NCI-H524 (cell line): Measurements from ENCODE around the gene TGFBR1.

Source experiments
- DNase-seq, 2 experiments: peaks; one replicate each; lab custom pipeline; 2025; lab: John Stamatoyannopoulos, UW

Gene TGFBR1

DNA sequence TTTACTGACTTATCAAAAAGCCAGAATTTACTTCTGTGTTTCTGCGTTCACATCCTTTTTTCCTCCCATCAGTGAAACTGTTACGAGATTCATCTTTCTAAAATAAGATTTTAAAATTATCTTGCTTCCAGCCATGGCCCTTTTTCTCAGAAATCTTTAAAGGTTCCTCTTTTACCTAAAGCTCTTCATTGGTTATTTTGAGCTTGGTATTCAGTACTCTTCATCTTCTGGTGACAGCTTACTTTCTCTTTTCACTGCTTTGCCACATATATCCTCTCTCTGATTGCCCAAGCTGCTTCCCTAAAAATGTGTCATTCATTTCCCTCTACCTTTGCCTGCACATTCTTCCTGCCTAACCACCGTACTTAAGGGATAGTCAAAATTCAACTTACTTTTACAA lies 32.3 kb downstream of the TGFBR1 start:
- DNase-seq: no peak

DNA sequence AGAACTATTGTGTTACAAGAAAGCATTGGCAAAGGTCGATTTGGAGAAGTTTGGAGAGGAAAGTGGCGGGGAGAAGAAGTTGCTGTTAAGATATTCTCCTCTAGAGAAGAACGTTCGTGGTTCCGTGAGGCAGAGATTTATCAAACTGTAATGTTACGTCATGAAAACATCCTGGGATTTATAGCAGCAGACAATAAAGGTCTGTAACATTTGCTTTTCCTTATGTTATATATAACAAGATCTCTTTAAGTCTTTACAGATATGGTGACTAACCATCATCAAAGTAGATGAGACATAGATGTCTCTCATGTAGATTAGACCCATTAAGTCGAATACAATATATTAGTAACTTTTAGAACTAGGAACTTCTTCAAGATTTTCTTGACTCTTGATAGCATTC lies 33.0 kb downstream of the TGFBR1 start:
- no peak for DNase-seq

DNA sequence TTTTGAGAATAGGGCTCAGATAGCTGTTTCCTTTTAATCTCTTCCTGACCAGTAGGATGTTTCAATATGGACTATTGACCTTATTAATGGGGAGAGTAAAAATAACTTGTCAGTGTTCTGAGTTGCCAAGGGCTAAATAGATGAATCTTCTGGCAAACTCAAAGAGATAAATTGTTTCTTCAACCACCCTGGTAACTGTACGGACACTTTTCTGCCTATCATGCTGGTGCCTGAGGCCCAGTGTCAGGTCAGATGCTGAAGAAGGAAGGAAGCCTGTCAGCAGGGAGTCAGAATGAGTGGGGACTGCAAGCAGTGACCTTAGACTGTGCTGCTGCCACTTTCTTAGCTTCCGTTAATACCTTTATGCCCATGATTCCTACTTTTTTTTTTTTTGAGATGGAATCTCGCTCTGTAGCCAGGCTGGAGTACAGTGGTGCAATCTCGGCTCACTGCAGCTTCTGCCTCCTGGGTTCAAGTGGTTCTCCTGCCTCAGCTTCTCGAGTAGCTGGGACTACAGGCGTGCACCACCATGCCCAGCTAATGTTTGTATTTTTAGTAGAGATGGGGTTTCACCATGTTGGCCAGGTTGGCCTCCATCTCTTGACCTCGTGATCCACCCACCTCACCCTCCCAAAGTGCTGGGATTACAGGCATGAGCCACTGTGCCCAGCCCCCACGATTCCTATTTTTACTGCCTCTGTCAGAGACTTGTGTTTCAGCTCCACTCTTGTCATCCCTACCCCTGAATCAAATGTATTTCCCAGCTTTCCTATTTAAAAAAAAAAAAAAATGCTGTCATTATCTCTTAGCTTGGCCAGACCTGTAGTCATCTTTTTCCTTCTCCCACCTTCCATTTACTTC lies 33.7 kb downstream of the TGFBR1 start:
- no peak for DNase-seq

DNA sequence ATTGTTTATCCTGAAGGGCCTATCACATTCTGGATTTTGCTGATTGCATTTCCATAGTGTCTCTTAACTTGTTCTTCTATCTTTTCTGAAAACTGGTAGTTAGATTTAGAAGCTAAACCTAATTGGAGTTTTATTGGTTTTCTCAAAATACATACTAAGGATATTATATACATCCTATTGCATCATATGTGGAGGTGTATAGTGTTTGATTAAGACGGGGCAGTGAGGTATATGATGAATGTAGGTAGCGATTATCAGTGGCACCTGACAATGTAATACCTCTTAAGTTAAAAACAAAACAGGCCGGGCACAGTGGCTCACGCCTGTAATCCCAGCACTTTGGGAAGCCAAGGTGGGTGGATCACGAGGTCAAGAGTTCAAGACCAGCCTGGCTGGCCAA lies 35.0 kb downstream of the TGFBR1 start:
- DNase-seq: no peak

DNA sequence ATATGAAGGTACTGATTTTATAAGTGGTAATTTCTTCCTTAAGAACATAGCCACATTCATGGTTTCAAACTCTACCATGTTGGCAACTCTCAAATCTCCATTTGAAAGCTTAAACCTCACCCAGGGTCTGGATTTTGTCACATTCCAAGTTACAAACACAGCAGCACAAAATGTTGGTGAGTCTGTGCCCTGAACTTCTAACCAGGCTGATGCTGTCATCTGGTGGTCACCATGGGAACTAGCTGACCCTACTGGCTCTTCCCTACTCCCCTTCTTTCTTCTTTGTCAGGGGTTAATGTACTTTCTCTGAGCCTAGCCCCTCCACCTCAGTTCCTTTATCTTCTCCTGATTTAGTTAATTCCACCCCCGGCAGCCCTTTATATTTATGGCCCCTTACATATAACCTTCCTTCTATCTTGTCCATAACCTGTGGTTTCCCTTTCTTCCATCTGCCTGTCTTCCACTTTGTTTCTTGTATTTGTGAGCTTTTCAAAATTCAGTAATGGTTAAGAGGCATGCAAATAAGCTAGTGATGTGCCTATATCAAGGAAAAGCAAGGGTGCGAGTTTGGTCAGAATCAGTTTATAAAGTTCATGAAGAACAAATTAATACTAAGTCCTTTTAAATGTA lies 35.9 kb downstream of the TGFBR1 start:
- DNase-seq: peak in 1 of 2 experiments; percentile 60

DNA sequence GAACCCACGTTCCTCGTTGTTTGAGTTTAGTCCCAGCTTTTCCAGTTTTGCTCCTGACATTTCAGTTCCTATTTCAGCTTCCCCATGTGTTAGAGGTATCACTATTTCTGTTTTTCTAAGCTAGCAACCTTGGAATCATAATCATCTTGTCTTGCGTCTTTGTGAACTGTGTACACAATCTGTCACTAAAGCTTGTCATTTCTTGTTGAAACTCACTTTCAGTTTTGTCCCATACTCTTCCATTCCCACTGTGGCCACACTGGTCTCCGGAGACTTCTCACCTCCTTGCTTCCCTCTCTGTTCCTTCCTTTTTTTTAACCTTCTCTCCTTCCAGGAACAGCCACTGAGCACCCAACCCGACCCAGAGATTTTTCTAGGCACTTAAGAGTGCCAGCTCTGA lies 36.9 kb downstream of the TGFBR1 start:
- DNase-seq: no peak

DNA sequence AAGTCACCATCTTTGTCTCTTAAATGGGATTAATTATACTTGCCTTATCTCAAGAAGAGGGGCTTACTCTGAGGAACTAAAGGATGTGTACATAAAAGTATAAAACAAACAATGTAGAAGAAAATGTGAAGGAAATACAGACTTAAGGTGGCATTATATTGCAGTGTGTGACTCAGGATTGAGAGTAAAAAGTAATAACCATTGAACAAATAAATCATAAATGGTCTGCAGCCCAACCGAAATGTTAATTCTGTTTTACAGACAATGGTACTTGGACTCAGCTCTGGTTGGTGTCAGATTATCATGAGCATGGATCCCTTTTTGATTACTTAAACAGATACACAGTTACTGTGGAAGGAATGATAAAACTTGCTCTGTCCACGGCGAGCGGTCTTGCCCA lies 37.4 kb downstream of the TGFBR1 start:
- no peak for DNase-seq

DNA sequence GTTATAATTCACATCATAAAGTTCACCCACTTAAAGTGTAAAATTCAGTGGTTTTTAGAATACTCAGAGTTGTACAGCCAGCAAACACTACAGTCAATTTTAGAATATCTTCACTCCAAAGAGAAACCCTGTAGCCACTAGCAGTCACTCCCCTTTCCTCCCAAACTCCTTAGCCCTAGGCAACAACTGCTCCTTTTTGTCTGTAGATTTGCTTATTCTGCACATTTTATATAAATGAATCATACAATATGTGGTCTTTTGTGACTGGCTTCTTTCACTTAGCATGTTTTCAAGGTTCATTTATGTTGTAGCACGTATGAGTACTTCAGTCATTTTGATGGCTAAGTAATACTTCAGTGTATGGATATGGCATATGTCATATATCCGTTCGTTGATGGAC lies 38.7 kb downstream of the TGFBR1 start:
- DNase-seq: no peak

DNA sequence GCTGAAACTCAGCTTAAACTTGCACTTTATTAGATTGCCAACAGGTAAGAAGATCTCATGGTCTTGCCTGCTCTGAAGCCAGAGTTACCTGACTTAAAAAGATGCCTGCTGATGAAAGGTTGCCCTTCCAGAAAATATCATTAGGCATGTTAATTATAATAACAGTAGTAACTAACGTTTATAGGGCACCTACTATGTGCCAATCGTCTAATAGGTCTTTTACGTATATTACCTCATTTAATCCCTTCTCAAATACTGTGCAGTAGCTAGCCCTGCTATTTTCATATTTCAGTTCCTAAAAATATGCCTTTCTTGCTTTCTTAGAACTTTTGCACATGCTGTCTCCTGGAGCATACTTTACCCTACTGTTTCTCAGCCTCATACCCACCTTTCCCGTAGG lies 40.1 kb downstream of the TGFBR1 start:
- no peak for DNase-seq

DNA sequence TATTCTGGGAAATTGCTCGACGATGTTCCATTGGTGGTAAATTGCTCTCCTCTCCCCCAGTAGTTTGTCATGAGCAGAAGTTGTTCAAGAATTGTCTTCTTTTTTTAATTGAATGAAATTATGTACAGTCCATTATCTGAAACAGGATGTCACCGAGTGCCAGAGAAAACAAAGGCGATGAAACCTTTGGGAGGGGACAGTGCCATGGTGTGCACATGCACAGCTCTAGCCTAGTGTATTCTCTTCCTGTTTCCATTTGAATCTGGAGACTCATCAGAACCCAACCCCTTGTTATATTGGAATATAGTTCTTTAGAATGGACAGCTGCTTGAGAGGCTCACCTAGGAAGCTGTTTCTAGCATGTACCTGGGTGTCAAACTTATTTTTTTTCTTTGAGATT lies 41.7 kb downstream of the TGFBR1 start:
- DNase-seq: no peak

DNA sequence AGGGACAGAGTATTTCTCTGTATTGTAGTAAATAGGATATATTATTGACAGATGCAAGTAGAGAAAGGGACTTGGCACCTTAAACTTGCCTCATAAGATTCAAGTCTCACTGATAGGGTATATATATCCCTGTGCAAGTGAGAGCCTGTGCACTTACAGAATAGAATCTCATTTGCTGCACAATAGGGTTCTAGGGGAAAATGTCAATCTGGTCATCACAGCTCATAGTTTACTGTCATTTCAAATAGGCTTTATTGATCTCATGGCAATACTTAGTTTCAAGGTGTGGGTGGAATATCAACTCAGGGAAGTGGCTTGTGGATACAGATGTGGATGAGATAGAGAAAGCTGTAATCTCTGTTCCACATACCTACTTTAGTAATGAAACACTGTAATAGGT lies 42.3 kb downstream of the TGFBR1 start:
- no peak for DNase-seq

DNA sequence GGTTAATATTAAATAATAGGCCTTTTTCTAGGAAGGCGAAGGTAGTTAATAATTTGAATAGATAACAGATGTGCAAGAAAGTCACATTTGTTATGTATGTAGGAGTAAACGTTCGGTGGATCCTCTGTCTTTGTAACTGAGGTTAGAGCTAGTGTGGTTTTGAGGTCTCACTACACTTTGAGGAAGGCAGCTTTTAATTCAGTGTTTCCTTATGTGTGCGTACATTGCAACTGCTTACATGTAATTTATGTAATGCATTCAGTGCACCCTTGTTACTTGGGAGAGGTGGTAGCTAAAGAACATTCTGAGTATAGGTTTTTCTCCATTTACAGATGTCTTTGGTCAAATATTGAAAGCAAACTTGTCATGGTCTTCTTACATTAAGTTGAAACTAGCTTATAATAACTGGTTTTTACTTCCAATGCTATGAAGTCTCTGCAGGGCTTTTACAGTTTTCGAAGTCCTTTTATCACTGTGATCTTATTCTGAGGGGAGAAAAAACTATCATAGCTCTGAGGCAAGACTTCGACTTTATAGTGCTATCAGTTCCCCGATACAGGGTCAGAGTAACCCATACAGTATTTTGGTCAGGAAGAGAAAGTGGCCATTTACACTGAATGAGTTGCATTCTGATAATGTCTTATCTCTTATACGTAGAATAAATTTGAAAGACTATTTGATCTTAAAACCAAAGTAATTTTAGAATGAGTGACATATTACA lies 45.7 kb downstream of the TGFBR1 start:
- DNase-seq: no peak

DNA sequence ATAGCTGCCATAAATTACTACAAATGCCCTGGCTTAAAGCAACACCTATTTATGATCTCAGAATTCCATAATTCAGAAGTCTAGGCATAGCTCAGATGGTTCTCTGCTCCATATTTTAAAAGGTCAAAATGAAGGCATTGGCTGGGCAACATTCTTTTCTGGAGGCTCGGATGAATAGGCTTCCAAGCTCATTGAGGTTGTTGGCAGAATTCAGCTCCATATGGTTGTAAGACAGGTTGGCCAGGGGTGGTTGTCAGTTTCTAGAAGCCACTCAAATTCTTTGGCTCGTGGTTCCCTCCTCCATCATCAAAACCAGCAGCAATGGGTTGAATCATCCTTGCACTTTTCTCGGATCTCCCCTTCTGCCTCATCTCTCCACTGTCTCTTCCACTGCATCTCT lies 49.4 kb downstream of the TGFBR1 start:
- DNase-seq: peak in 1 of 2 experiments; percentile 85

DNA sequence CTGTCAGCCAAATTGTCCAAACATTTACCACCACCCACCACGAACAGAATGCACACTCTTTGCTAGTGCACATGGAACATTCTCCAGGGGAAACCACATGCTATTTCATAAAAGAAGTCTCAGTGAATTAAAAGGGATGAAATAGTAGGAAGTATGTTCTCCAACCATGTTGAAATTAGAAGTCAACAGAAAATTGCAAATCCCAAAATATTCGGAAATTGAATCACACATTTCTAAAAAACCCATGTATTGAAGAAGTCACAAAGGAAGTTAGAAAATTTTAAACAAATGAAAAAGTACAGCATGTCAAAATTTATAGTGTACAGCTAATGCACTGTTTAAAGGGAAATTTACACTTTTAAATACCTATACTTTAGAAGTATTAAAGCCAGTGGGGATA lies 50.8 kb downstream of the TGFBR1 start:
- DNase-seq: no peak

DNA sequence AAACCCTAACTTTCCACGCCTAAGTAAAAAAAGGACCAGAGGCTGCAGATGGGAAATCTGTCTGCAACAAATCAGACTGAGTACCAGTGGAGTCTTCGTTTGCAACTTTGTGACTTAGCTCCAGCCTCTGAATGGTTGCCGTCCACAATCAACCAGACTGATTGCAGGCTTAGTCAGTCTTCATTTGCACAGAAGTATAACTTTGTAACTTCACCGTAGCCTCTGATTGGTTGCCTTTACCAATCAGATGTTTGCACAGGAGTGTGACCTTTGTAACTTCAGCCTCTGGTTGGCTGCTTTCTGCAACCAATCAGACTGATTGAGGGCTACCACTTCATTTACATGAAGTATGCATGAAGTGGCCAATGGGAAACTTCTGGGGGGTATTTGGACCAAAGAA lies 53.7 kb downstream of the TGFBR1 start:
- no peak for DNase-seq

DNA sequence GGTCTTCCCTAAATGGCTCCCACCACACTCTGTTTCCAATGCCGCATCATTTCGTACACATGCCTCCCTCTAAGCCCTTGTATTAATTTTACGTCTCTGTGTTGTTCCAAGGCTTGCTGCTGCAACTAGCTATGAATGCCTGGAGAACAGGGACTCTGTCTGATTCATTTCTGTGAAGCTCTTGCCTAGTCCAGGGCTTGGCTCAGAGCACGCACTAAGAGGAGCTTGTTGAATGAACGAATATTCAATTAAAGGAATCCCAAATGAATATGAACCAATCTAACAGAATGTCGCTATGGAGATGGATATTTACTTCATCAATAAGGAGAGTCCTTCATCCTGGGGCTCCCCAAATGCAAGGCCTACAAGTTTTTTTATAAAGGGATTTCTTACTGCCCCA lies 55.3 kb downstream of the TGFBR1 start:
- no peak for DNase-seq

DNA sequence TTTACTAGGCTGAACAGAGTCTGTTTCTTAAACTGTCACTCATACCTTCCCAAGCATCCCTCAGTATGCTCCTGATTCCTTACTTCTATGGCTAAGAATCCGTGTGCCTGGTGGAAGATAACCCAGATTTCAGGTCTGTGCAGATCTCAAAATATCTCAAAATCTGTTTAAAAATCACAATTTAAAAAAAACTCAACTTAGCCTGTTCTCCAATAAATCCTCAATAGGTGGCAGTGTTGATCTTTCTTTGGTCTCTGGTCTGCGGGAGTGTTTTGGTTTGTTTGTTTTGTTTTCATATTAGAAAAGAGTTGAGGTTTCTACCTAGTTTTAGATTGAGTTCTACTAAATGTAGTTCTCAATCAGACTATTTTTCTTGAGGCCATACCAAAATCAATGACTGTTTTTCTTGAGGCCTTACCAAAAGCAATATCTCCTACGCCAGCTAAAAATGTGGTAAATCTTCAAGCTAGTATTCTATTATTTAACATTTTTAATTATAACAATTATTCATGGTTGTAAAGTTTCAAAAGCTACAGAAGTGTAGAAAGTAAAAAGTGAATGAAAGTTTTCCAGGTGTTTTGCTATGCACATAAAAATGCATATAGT lies 57.9 kb downstream of the TGFBR1 start:
- peak in 1 of 2 experiments; percentile 63 for DNase-seq

DNA sequence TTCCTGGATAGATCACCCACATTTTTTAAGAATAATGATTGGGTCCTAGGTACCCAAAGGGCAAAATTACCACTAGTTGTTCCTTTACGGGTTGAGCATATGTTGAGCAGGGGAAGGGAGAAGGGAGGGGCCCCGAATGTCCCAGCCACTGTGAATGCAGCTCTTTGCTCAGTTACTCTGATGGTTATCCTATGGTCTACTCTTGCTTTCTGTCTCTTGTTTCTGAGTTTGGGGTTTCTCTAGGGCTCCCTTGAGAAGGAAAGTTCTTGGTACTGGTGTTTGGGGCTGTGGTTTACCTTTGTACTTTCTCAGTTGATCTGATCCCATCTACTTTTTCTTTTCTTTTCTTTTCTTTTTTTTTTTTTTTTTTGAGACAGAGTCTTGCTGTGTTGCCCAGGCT lies 61.2 kb downstream of the TGFBR1 start:
- no peak for DNase-seq

DNA sequence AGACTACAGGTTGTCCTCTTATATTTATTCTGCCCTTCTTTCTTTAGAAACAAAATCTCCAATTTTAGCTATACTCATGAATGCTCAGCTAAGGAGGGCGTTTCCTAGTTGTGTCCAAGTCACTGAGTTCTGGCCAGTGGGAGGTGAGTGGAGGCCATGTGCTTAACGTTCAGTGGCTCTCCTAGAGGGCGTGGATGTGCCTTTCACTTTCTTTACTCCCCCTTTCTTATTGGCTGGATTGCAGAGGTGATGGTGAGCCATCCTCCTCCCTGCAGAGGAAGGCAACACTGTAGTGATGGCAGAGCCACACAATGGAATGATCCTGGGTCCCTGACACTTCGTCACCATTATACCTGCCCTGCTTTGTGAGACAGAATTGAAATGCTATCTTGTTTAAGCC lies 62.2 kb downstream of the TGFBR1 start:
- no peak for DNase-seq

DNA sequence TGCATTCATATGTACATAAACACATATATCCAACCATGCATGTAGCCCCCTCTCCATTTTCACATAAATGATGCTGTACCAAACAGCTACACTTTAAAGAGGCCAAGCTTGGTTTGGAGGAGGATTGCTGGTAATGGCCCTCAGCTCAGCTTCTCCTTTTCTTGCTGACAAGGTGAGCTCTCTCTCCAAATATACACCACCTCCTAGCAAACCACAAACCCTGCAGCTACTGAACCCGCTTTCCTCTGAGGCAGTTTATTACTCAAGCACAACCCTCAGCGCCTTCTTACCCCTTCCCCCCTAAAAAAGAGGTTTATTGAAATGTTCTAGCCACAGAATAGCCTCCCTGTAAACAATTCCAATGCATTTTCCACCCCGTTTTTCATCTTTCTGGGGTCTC lies 62.8 kb downstream of the TGFBR1 start:
- DNase-seq: no peak

DNA sequence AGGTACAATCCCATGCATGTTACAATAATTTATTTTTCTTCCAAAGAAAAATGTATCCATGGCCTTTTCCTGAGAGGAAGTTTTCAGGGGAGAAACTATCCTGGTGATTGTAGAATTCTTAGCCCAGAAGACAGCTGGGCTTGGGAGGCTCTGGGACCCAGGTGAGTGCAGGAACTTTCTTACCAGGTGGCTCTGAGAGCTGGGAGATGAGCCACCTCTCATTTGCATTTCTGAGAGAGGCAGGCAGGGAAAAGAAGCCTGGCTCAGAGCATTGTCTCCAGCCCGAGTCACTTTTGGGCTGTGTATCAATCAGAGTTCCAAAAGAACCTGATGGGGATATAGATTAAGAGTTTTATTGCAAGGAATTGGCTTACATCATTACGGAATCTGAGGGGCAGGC lies 64.2 kb downstream of the TGFBR1 start:
- DNase-seq: no peak

DNA sequence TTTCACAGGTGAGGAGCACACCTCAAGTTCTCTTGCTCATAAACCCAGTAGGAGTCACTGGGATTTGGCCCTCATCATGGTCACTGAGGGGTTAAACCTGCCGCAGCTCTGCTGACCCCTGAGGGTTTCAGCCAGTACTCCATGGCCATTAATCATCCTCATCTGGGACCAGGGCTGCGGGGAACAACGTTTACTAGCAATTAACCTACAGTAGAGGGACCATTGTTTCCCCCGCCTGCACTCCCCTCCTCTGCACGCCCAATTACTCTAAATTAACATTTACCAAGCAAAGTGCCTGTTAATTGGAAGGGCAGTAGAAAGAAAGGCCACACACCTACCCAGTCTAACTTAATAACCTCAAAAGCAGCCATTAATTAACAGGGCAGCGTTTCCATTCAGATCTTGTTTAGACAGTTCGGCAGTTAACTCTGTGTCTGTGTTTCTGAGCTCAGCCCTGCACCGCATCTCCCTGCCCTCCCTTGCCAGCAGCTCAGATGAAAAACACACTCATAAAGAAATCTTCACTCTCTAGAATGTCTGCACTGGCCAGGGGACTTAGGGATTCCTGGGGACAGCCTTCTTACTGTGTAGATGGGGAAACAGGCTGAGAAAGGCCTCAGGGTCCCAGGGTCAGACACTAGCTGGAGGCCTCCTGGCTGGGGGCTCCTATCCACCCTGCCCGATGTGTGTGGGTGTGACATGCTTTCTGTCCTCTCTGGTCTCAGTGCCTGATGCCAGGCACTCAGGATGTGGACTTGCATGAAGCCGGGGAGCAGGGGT lies 65.3 kb downstream of the TGFBR1 start:
- peak in 1 of 2 experiments; percentile 38 for DNase-seq
